ENCODE measurements around the gene PERM1. TPM values are rescaled to one million over a fixed set of nuclear protein-coding genes. Genes with fewer than 3 reads are reported as not detected.
A peak's percentile ranks its signal among the peaks of the same experiment; 100 is the strongest.

The PERM1 gene
- total RNA-seq, 1 donor from 2014 or later, result not detected

DNA sequence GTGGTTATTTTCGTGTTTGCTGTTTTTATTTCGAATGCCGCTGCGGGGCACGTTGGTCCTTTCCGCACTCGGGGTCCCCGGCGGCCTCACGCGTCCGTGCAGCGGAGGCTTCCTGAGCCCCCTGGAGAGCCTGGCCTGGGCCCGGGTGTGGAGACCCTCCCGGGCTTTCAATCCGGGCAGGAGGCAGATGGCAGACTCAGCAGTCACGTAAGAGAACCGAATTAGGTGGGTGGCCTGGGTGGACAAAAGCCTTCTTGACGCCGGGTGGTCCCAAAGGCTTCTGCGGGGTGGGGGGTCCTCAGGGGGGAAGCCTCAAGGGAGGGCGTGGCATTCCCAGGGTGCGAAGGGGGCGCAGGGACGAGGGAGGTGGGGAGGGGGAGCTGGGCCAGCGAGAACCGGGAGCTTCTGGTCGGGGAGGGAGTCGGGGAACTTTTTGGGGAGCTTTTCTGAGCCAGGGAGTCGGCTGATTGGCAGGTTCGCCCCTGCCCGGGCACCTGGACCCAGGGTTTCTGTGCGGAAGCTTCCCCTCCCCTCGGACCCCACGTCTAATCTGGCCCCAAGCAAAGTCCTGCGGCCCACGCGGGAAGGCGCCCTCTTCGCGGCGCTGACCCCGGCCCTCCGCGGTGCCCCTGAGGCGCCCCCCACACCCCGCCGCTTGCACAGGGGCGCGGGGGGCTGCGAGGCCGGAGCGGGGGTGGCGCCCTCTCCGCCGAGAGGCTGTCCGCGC, 19.3 kb upstream of the PERM1 start:
- FAIRE-seq (no peak), DNase-seq (ENCODE audit: low read depth) (no peak)
- peaks cover 2% of the 10 kb centered on the region for H3K27me3 ChIP-seq (ENCODE audit: control insufficient read depth, insufficient read depth, low read length)
- peak overlapping the region; percentile 72 for H3K4me3 ChIP-seq (ENCODE audit: low read depth, low read length)
- H3K36me3 ChIP-seq (ENCODE audit: control insufficient read depth, insufficient read depth, low read length), result no peaks in the 10 kb centered on the region
- TF ChIP-seq, protein P1, sequence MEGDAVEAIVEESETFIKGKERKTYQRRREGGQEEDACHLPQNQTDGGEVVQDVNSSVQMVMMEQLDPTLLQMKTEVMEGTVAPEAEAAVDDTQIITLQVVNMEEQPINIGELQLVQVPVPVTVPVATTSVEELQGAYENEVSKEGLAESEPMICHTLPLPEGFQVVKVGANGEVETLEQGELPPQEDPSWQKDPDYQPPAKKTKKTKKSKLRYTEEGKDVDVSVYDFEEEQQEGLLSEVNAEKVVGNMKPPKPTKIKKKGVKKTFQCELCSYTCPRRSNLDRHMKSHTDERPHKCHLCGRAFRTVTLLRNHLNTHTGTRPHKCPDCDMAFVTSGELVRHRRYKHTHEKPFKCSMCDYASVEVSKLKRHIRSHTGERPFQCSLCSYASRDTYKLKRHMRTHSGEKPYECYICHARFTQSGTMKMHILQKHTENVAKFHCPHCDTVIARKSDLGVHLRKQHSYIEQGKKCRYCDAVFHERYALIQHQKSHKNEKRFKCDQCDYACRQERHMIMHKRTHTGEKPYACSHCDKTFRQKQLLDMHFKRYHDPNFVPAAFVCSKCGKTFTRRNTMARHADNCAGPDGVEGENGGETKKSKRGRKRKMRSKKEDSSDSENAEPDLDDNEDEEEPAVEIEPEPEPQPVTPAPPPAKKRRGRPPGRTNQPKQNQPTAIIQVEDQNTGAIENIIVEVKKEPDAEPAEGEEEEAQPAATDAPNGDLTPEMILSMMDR (IDR thresholded peaks at IDR 0.05; ENCODE audit: insufficient read depth, low read length, severe bottlenecking), result no peak

DNA sequence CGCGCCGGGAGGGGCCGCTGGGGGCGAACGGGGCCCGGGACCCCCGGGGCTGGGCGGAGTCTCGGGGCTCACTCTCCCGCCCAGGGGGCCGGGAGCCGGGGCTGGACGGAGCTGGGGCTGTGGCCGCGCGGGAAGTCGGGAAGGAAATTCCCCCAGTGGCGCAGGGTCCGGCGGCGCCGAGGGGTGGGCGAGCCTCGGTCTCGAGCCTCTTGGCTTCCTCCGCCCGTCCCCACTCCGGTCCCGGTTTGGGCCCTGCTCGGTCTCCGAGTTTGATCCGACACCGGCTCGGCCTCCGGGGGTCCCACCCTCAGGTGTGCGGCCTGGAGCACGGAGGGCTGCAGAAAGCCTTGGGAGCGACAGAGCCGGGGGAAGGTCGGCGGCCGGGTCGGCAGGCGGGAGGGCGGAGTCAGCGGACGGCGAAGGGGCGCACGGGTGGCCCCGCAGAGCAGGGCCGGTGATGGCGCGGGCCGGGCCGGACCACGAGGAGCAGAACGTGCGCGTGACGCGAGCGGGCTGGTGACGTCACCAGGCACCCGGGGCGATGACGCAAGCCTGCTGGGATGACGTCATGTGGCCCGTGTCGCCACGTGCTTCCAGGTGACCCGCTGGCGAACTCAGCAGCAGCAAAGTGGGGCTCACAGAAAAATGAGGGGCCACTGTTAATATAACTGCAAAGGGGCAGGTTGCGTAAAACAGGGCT, 18.6 kb upstream of the PERM1 start:
- no peaks in the 10 kb centered on the region for H3K36me3 ChIP-seq (ENCODE audit: control insufficient read depth, insufficient read depth, low read length)
- H3K27me3 ChIP-seq (ENCODE audit: control insufficient read depth, insufficient read depth, low read length), result peaks cover 2% of the 10 kb centered on the region
- FAIRE-seq, result no peak
- H3K4me3 ChIP-seq (ENCODE audit: low read depth, low read length), result peak overlapping the region; percentile 72
- peak; percentile 52 for DNase-seq (ENCODE audit: low read depth)
- TF ChIP-seq, protein P1 (IDR thresholded peaks at IDR 0.05; ENCODE audit: insufficient read depth, low read length, severe bottlenecking), result no peak

DNA sequence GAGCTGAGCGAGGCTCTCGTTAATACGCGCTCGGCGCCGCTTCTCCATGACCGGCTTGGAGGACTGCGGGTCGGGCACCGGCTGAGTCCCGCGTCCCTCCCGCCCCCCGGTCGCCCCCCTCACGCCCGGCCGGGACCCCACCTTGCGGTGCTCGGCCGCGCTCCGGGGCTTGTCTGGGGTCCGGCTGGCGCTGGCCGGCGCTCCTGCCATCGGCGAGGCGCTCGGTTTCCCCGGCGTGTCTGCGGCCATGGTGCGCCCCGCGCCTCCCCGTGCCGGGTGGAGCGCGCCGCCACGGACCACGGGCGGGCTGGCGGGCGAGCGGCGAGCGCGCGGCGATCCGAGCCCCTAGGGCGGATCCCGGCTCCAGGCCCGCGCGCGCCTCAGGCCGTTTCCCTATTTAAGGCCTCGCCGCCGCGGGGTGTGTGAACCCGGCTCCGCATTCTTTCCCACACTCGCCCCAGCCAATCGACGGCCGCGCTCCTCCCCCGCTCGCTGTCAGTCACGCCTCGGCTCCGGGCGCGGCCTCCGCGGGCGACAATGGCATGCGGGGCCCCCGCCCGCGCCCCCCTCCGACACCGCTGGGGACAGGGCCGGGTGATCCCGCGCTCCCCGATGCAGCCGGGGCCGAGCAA, 17.9 kb upstream of the PERM1 start, which contains the start of gene HES4:
HES4 (minus strand) TSS at position 373 of the 632 bp plus-strand sequence; CDS start at position 249, 124 bp downstream.
- Histone ChIP-seq H3K4me3 (ENCODE audit: low read depth, low read length) (peak within 1 kb of the TSS; percentile 72), H3K27me3 (ENCODE audit: control insufficient read depth, insufficient read depth, low read length) (peaks cover 2% of the 10 kb centered on the region), H3K36me3 (ENCODE audit: control insufficient read depth, insufficient read depth, low read length) (no peaks in the 10 kb centered on the region)
- no peak for FAIRE-seq
- DNase-seq (ENCODE audit: low read depth), result peak; percentile 71
- TF ChIP-seq, protein P1 (IDR thresholded peaks at IDR 0.05; ENCODE audit: insufficient read depth, low read length, severe bottlenecking), result no peak

DNA sequence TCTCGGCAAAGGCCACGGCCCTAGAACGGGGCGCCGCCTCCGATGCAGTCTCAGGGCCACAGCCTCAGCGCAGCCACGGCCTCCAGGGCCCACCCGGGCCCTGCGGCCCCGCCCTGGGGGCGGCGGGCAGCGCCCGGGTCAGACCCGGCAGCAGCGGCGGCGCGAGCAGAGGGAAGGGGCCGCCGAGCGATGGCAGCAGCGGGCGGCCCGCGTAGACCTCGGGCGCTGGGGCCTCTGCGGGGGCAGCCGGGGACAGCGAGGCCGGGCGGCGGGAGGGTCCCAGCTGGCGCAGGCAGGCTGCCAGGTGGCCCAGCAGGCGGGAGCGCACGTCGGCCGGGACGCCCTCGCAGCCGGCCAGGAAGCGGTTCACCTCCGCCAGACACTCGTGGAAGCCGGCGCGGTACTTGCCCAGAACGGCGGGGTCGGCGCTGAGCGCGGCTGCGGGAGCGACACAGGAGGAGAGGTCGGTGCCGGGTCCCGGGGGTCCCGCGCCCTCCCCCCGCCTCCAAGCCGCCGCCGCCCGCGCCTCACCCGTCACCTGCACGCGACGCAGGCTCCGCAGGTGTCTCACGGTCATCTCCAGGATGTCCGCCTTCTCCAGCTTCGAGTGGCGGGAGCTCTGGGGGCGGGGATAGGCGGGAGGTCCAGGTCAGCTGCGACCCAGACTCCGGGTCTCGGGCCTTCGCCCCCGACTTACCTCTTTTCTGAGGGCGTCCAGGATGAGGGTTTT, 17.3 kb upstream of the PERM1 start:
- Histone ChIP-seq H3K36me3 (ENCODE audit: control insufficient read depth, insufficient read depth, low read length) (no peaks in the 10 kb centered on the region), H3K4me3 (ENCODE audit: low read depth, low read length) (peak overlapping the region; percentile 72), H3K27me3 (ENCODE audit: control insufficient read depth, insufficient read depth, low read length) (no peaks in the 10 kb centered on the region)
- FAIRE-seq, result no peak
- DNase-seq (ENCODE audit: low read depth), result no peak
- TF ChIP-seq, protein P1 (IDR thresholded peaks at IDR 0.05; ENCODE audit: insufficient read depth, low read length, severe bottlenecking), result no peak

DNA sequence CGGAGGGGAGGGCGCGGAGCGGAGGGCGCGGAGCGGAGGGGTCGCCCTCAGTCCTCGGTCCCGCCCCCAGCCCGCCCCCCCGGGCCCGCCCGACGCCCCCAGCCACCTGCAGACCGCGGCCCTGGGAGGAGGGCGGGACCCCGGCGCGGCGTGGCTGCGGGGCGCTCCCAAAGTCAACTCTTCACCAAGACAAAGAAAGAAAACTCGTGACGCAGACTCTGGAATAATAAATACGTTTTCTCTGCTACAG, 16.8 kb upstream of the PERM1 start:
- FAIRE-seq (no peak), DNase-seq (ENCODE audit: low read depth) (no peak)
- TF ChIP-seq, protein P1 (IDR thresholded peaks at IDR 0.05; ENCODE audit: insufficient read depth, low read length, severe bottlenecking), result no peak
- H3K36me3 ChIP-seq (ENCODE audit: control insufficient read depth, insufficient read depth, low read length), result no peaks in the 10 kb centered on the region
- H3K4me3 ChIP-seq (ENCODE audit: low read depth, low read length), result peak overlapping the region; percentile 72
- no peaks in the 10 kb centered on the region for H3K27me3 ChIP-seq (ENCODE audit: control insufficient read depth, insufficient read depth, low read length)

All from bronchial epithelial cell (primary cell).